B cell (primary cell): ENCODE data around the gene CPE. TPM values are rescaled to one million over a fixed set of nuclear protein-coding genes. Genes with fewer than 3 reads are reported as not detected.

Experiments used
- ATAC-seq: fragments of 200-7000 bp; cut with Tn5 transposase; one replicate; pipeline ENCODE4 v1.10.0; 2021; ENCODE audit warnings: low read depth, mild to moderate bottlenecking, moderate number of reproducible peaks, moderate library complexity
- CTCF ChIA-PET: fragments of 350-600 bp; sonication (Branson Sonifier 250); formaldehyde crosslinking; loops from one replicate; lab custom pipeline; 2021; ENCODE audit warnings: antibody characterized with exemption, inconsistent platforms; lab: Charles Lee
- POLR2A ChIA-PET: fragments of 350-600 bp; sonication (Branson Sonifier 250); formaldehyde crosslinking; loops from one replicate; lab custom pipeline; 2021; ENCODE audit warnings: antibody characterized with exemption; lab: Charles Lee
- DNase-seq: peaks from one replicate; pipeline ENCODE4 v3.0.0; 2013
- H2AFZ ChIP-seq: 2 replicates; pipeline ENCODE4 v1.6.1; 2012; ENCODE audit warnings: mild to moderate bottlenecking, low read depth, low read length; ENCODE audit not compliant: insufficient read depth, poor library complexity, severe bottlenecking
- H3K27ac ChIP-seq, 2 donors: 1 replicate in 1 of 2; 2 replicates in 1 of 2; pipeline ENCODE4 v1.5.1; 2012 to 2013; ENCODE audit warnings: low read length in 2 of 2, mild to moderate bottlenecking in 2 of 2, moderate library complexity in 1 of 2
- H3K27me3 ChIP-seq, 4 experiments: fragments of 200-600 bp in 1 of 4; sonication (generic) in 1 of 4; replicated peaks in 1 of 4; 1 replicate in 2 of 4; 2 replicates in 2 of 4; pipeline versions ENCODE4 v1.6.1 to v1.7.0; 2013 to 2016; ENCODE audit warnings: low read length in 3 of 4, mild to moderate bottlenecking in 2 of 4, mixed read lengths in 1 of 4, moderate library complexity in 1 of 4; ENCODE audit not compliant: insufficient read depth in 4 of 4, control insufficient read depth in 3 of 4; ENCODE audit errors: control extremely low read depth in 1 of 4
- H3K36me3 ChIP-seq, 2 experiments: replicated peaks in 1 of 2; 1 replicate in 1 of 2; 2 replicates in 1 of 2; pipeline versions ENCODE4 v1.6.1 to v1.7.1; 2013; ENCODE audit warnings: low read length in 1 of 2; ENCODE audit not compliant: insufficient read depth in 2 of 2, control insufficient read depth in 1 of 2; ENCODE audit errors: control extremely low read depth in 1 of 2, extremely low read depth in 1 of 2
- H3K4me1 ChIP-seq, 2 donors: fragments of 200-600 bp in 1 of 2; sonication (generic) in 1 of 2; 1 replicate in 1 of 2; 2 replicates in 1 of 2; pipeline versions ENCODE4 v1.5.1 to v1.6.1; 2013 to 2017; ENCODE audit warnings: low read length in 2 of 2; ENCODE audit not compliant: control insufficient read depth in 2 of 2, insufficient read depth in 2 of 2
- H3K4me2 ChIP-seq: replicated peaks from 2 replicates; pipeline ENCODE3; 2012; ENCODE audit warnings: mild to moderate bottlenecking, low read depth, low read length; ENCODE audit not compliant: poor library complexity, severe bottlenecking
- H3K4me3 ChIP-seq, 5 experiments: fragments of 200-600 bp in 1 of 5; sonication (generic) in 1 of 5; 1 replicate in 3 of 5; 2 replicates in 2 of 5; pipeline versions ENCODE4 v1.5.1 to v1.7.0; 2011 to 2016; ENCODE audit warnings: low read length in 4 of 5, mild to moderate bottlenecking in 4 of 5, low read depth in 2 of 5, control low read depth in 1 of 5, moderate library complexity in 1 of 5; ENCODE audit not compliant: insufficient read depth in 1 of 5; ENCODE audit errors: control extremely low read depth in 1 of 5, extremely low read depth in 1 of 5
- H3K79me2 ChIP-seq: fragments of 200-600 bp; sonication (generic); one replicate; pipeline ENCODE4 v1.6.0; 2016; ENCODE audit warnings: low read length; ENCODE audit not compliant: control insufficient read depth, insufficient read depth
- H3K9ac ChIP-seq: fragments of 200-600 bp; sonication (generic); 2 replicates; pipeline ENCODE4 v1.6.1; 2017; ENCODE audit warnings: mild to moderate bottlenecking, low read length, moderate library complexity
- H3K9me3 ChIP-seq, 3 donors: one replicate each; pipeline versions ENCODE4 v1.6.1 to v1.7.1; 2013; ENCODE audit warnings: low read length in 2 of 3; ENCODE audit not compliant: control insufficient read depth in 2 of 3, insufficient read depth in 1 of 3; ENCODE audit errors: control extremely low read depth in 1 of 3
- H4K20me1 ChIP-seq: 2 replicates; pipeline ENCODE4 v1.6.0; 2012; ENCODE audit warnings: mild to moderate bottlenecking, low read length; ENCODE audit not compliant: insufficient read depth, control insufficient read depth, poor library complexity, severe bottlenecking
- H3K27ac Mint-ChIP-seq: one replicate; pipeline ENCODE4 v1.8.0; 2021; ENCODE audit warnings: mixed read lengths
- H3K27me3 Mint-ChIP-seq: one replicate; pipeline ENCODE4 v1.8.0; 2021; ENCODE audit warnings: mixed read lengths
- H3K4me1 Mint-ChIP-seq: one replicate; pipeline ENCODE4 v1.8.0; 2021; ENCODE audit warnings: mixed read lengths
- H3K4me3 Mint-ChIP-seq: one replicate; pipeline ENCODE4 v1.8.0; 2021; ENCODE audit warnings: mixed read lengths
- H3K9me3 Mint-ChIP-seq: one replicate; pipeline ENCODE4 v1.8.0; 2022; ENCODE audit warnings: mixed read lengths; ENCODE audit not compliant: insufficient read depth
- CTCF ChIP-seq: fragments of 200-600 bp; IDR thresholded peaks from one replicate; pipeline ENCODE4 v1.8.0; 2022; ENCODE audit warnings: antibody characterized with exemption, mild to moderate bottlenecking
- EZH2 ChIP-seq: IDR thresholded peaks from 2 replicates; pipeline ENCODE4 v1.6.1; 2012; ENCODE audit warnings: borderline replicate concordance, low read depth, mild to moderate bottlenecking, moderate library complexity, low read length; ENCODE audit not compliant: insufficient read depth, poor library complexity, severe bottlenecking
- WGBS: methylation state at CpG from one replicate; pipeline ENCODE4 v1.1.5; 2013; ENCODE audit warnings: missing lambda C conversion rate; ENCODE audit not compliant: insufficient coverage; 5-methylcytosine and 5-hydroxymethylcytosine counted together
- intact Hi-C: fragments of 100-400 bp; cut with micrococcal nuclease; formaldehyde crosslinking; loops from one replicate; pipeline ENCODE4 v1.10.0; 2022
- polyA plus RNA-seq: library from polyadenylated mRNA; depleted of rRNA; stranded (reverse); fragments of >200 nt; gene quantifications from 2 replicates; pipeline ENCODE4 v1.2.3, GENCODE V29; 2012
- total RNA-seq, 2 donors: library from RNA; stranded (reverse); fragments of 120-200 nt in 1 of 2; gene quantifications; 1 replicate in 1 of 2; 2 replicates in 1 of 2; pipeline versions ENCODE4 v1.2.3 to v1.2.4, GENCODE V29; 2013 to 2022

CPE gene
- total and polyA plus RNA-seq, 2 donors (not counting 1 experiment from before 2014, with no cell fraction given): not detected

GRCh38 chr4:165474784-165475705 is 96.2 kb downstream of the CPE start:
- no peak overlapping the region for H3K9ac ChIP-seq
- POLR2A ChIA-PET: no interaction called here
- H3K4me2 ChIP-seq: no peak overlapping the region
- H3K4me3 ChIP-seq: no peak overlapping the region
- H3K27me3 Mint-ChIP-seq: peaks cover 5% of the 10 kb centered on the region
- H3K79me2 ChIP-seq: no peaks in the 10 kb centered on the region
- no peaks in the 10 kb centered on the region for H3K36me3 ChIP-seq
- no peaks in the 10 kb centered on the region for H3K4me1 Mint-ChIP-seq
- H3K27ac ChIP-seq: no peak overlapping the region
- no peaks in the 10 kb centered on the region for H4K20me1 ChIP-seq
- H3K27ac Mint-ChIP-seq: no peak overlapping the region
- 100% methylated on average over 4 of the region's 8 CpGs for WGBS
- peaks cover 0 to 20% (median 4%) of the 10 kb centered on the region in 3 donors for H3K9me3 ChIP-seq
- no peak for TF ChIP-seq EZH2
- TF ChIP-seq CTCF: no peak
- H2AFZ ChIP-seq: no peak overlapping the region
- no peak for DNase-seq
- intact Hi-C loops: no loop called here
- H3K9me3 Mint-ChIP-seq: no peaks in the 10 kb centered on the region
- no peaks in the 10 kb centered on the region for H3K27me3 ChIP-seq
- H3K4me1 ChIP-seq: no peaks in the 10 kb centered on the region
- H3K4me3 Mint-ChIP-seq: no peak overlapping the region
- no peak for ATAC-seq
- CTCF ChIA-PET: no interaction called here

GRCh38 chr4:165475706-165476070 is 96.9 kb downstream of the CPE start:
- Histone ChIP-seq H3K4me2 (no peak overlapping the region), H3K27me3 (no peaks in the 10 kb centered on the region), H3K4me1 (no peaks in the 10 kb centered on the region), H3K79me2 (no peaks in the 10 kb centered on the region), H3K36me3 (no peaks in the 10 kb centered on the region), H3K9ac (no peak overlapping the region), H3K27ac (no peak overlapping the region), H2AFZ (no peak overlapping the region), H4K20me1 (no peaks in the 10 kb centered on the region), H3K4me3 (no peak overlapping the region), H3K9me3 (peaks cover 0 to 20% (median 4%) of the 10 kb centered on the region in 3 donors)
- POLR2A ChIA-PET: no interaction called here
- intact Hi-C loops: no loop called here
- CTCF ChIA-PET: no interaction called here
- no peak for TF ChIP-seq CTCF
- Mint-ChIP-seq H3K4me1 (no peaks in the 10 kb centered on the region), H3K27ac (no peak overlapping the region), H3K27me3 (peaks cover 4% of the 10 kb centered on the region), H3K4me3 (no peak overlapping the region), H3K9me3 (no peaks in the 10 kb centered on the region)
- DNase-seq (no peak), ATAC-seq (no peak)
- 94% methylated on average over 4 of the region's 4 CpGs for WGBS
